B cell (primary cell): ENCODE results near the gene NPR2. TPM values are rescaled to one million over a fixed set of nuclear protein-coding genes. Genes with fewer than 3 reads are reported as not detected.

Source experiments
- ATAC-seq: fragments of 200-7000 bp; cut with Tn5 transposase; one replicate; pipeline ENCODE4 v1.10.0; 2021; ENCODE audit warnings: low read depth, mild to moderate bottlenecking, moderate number of reproducible peaks, moderate library complexity
- CTCF ChIA-PET: fragments of 350-600 bp; sonication (Branson Sonifier 250); formaldehyde crosslinking; loops from one replicate; lab custom pipeline; 2021; ENCODE audit warnings: antibody characterized with exemption, inconsistent platforms; lab: Charles Lee
- POLR2A ChIA-PET: fragments of 350-600 bp; sonication (Branson Sonifier 250); formaldehyde crosslinking; loops from one replicate; lab custom pipeline; 2021; ENCODE audit warnings: antibody characterized with exemption; lab: Charles Lee
- DNase-seq: peaks from one replicate; pipeline ENCODE4 v3.0.0; 2013
- H2AFZ ChIP-seq: 2 replicates; pipeline ENCODE4 v1.6.1; 2012; ENCODE audit warnings: mild to moderate bottlenecking, low read depth, low read length; ENCODE audit not compliant: insufficient read depth, poor library complexity, severe bottlenecking
- H3K27ac ChIP-seq, 2 donors: 1 replicate in 1 of 2; 2 replicates in 1 of 2; pipeline ENCODE4 v1.5.1; 2012 to 2013; ENCODE audit warnings: low read length in 2 of 2, mild to moderate bottlenecking in 2 of 2, moderate library complexity in 1 of 2
- H3K27me3 ChIP-seq, 4 experiments: fragments of 200-600 bp in 1 of 4; sonication (generic) in 1 of 4; replicated peaks in 1 of 4; 1 replicate in 2 of 4; 2 replicates in 2 of 4; pipeline versions ENCODE4 v1.6.1 to v1.7.0; 2013 to 2016; ENCODE audit warnings: low read length in 3 of 4, mild to moderate bottlenecking in 2 of 4, mixed read lengths in 1 of 4, moderate library complexity in 1 of 4; ENCODE audit not compliant: insufficient read depth in 4 of 4, control insufficient read depth in 3 of 4; ENCODE audit errors: control extremely low read depth in 1 of 4
- H3K36me3 ChIP-seq, 2 experiments: replicated peaks in 1 of 2; 1 replicate in 1 of 2; 2 replicates in 1 of 2; pipeline versions ENCODE4 v1.6.1 to v1.7.1; 2013; ENCODE audit warnings: low read length in 1 of 2; ENCODE audit not compliant: insufficient read depth in 2 of 2, control insufficient read depth in 1 of 2; ENCODE audit errors: control extremely low read depth in 1 of 2, extremely low read depth in 1 of 2
- H3K4me1 ChIP-seq, 2 donors: fragments of 200-600 bp in 1 of 2; sonication (generic) in 1 of 2; 1 replicate in 1 of 2; 2 replicates in 1 of 2; pipeline versions ENCODE4 v1.5.1 to v1.6.1; 2013 to 2017; ENCODE audit warnings: low read length in 2 of 2; ENCODE audit not compliant: control insufficient read depth in 2 of 2, insufficient read depth in 2 of 2
- H3K4me2 ChIP-seq: replicated peaks from 2 replicates; pipeline ENCODE3; 2012; ENCODE audit warnings: mild to moderate bottlenecking, low read depth, low read length; ENCODE audit not compliant: poor library complexity, severe bottlenecking
- H3K4me3 ChIP-seq, 5 experiments: fragments of 200-600 bp in 1 of 5; sonication (generic) in 1 of 5; 1 replicate in 3 of 5; 2 replicates in 2 of 5; pipeline versions ENCODE4 v1.5.1 to v1.7.0; 2011 to 2016; ENCODE audit warnings: low read length in 4 of 5, mild to moderate bottlenecking in 4 of 5, low read depth in 2 of 5, control low read depth in 1 of 5, moderate library complexity in 1 of 5; ENCODE audit not compliant: insufficient read depth in 1 of 5; ENCODE audit errors: control extremely low read depth in 1 of 5, extremely low read depth in 1 of 5
- H3K79me2 ChIP-seq: fragments of 200-600 bp; sonication (generic); one replicate; pipeline ENCODE4 v1.6.0; 2016; ENCODE audit warnings: low read length; ENCODE audit not compliant: control insufficient read depth, insufficient read depth
- H3K9ac ChIP-seq: fragments of 200-600 bp; sonication (generic); 2 replicates; pipeline ENCODE4 v1.6.1; 2017; ENCODE audit warnings: mild to moderate bottlenecking, low read length, moderate library complexity
- H3K9me3 ChIP-seq, 3 donors: one replicate each; pipeline versions ENCODE4 v1.6.1 to v1.7.1; 2013; ENCODE audit warnings: low read length in 2 of 3; ENCODE audit not compliant: control insufficient read depth in 2 of 3, insufficient read depth in 1 of 3; ENCODE audit errors: control extremely low read depth in 1 of 3
- H4K20me1 ChIP-seq: 2 replicates; pipeline ENCODE4 v1.6.0; 2012; ENCODE audit warnings: mild to moderate bottlenecking, low read length; ENCODE audit not compliant: insufficient read depth, control insufficient read depth, poor library complexity, severe bottlenecking
- H3K27ac Mint-ChIP-seq: one replicate; pipeline ENCODE4 v1.8.0; 2021; ENCODE audit warnings: mixed read lengths
- H3K27me3 Mint-ChIP-seq: one replicate; pipeline ENCODE4 v1.8.0; 2021; ENCODE audit warnings: mixed read lengths
- H3K4me1 Mint-ChIP-seq: one replicate; pipeline ENCODE4 v1.8.0; 2021; ENCODE audit warnings: mixed read lengths
- H3K4me3 Mint-ChIP-seq: one replicate; pipeline ENCODE4 v1.8.0; 2021; ENCODE audit warnings: mixed read lengths
- H3K9me3 Mint-ChIP-seq: one replicate; pipeline ENCODE4 v1.8.0; 2022; ENCODE audit warnings: mixed read lengths; ENCODE audit not compliant: insufficient read depth
- EZH2 ChIP-seq: IDR thresholded peaks from 2 replicates; pipeline ENCODE4 v1.6.1; 2012; ENCODE audit warnings: borderline replicate concordance, low read depth, mild to moderate bottlenecking, moderate library complexity, low read length; ENCODE audit not compliant: insufficient read depth, poor library complexity, severe bottlenecking
- WGBS: methylation state at CpG from one replicate; pipeline ENCODE4 v1.1.5; 2013; ENCODE audit warnings: missing lambda C conversion rate; ENCODE audit not compliant: insufficient coverage; 5-methylcytosine and 5-hydroxymethylcytosine counted together
- intact Hi-C: fragments of 100-400 bp; cut with micrococcal nuclease; formaldehyde crosslinking; loops from one replicate; pipeline ENCODE4 v1.10.0; 2022
- polyA plus RNA-seq: library from polyadenylated mRNA; depleted of rRNA; stranded (reverse); fragments of >200 nt; gene quantifications from 2 replicates; pipeline ENCODE4 v1.2.3, GENCODE V29; 2012
- total RNA-seq, 2 donors: library from RNA; stranded (reverse); fragments of 120-200 nt in 1 of 2; gene quantifications; 1 replicate in 1 of 2; 2 replicates in 1 of 2; pipeline versions ENCODE4 v1.2.3 to v1.2.4, GENCODE V29; 2013 to 2022
- TF ChIP-seq, protein P1 (sequence below): fragments of 200-600 bp; IDR thresholded peaks from one replicate; pipeline ENCODE4 v1.8.0; 2022; ENCODE audit warnings: antibody characterized with exemption, mild to moderate bottlenecking

The NPR2 gene
- total and polyA plus RNA-seq, 2 donors (not counting 1 experiment from before 2014, with no cell fraction given), result 7.6 to 8.0 TPM

DNA sequence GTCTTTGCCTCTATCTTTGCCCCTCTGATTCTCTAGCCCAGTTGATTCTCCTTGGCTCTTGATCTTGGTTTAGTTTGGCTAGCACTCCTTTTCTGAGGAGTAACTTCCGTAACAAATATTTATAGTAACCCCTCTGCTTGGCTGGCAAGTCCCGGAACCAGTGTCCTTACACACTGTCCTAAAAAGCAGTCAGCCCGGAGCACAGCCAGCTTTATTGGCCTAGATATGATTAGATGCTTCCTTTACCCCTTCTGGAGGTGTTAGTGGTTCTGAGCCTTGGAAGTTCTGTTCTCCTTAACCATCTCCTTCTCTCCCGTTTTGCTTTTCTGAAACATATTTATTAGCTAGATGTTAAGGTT, 20.3 kb upstream of the NPR2 start:
- Mint-ChIP-seq H3K27me3 (no peaks in the 10 kb centered on the region), H3K27ac (no peak overlapping the region), H3K4me3 (no peak overlapping the region), H3K4me1 (peaks cover 17% of the 10 kb centered on the region), H3K9me3 (no peaks in the 10 kb centered on the region)
- peaks cover 46% of the 10 kb centered on the region for H4K20me1 ChIP-seq
- ChIA-PET POLR2A (no interaction called here), CTCF (interaction anchor here (0.6 to 3.8 kb wide), 6 partner anchors 16 to 107 kb away, joined by 3 to 22 read pairs (median 4); partner anchors contain the start of genes GBA2 and RGP1)
- peaks cover 2 to 17% of the 10 kb centered on the region in 2 experiments for H3K36me3 ChIP-seq
- DNase-seq (no peak), ATAC-seq (no peak)
- no CpG with 5 or more reads among the region's 4 CpGs for WGBS
- no peak overlapping the region for H2AFZ ChIP-seq
- TF ChIP-seq, protein P1, sequence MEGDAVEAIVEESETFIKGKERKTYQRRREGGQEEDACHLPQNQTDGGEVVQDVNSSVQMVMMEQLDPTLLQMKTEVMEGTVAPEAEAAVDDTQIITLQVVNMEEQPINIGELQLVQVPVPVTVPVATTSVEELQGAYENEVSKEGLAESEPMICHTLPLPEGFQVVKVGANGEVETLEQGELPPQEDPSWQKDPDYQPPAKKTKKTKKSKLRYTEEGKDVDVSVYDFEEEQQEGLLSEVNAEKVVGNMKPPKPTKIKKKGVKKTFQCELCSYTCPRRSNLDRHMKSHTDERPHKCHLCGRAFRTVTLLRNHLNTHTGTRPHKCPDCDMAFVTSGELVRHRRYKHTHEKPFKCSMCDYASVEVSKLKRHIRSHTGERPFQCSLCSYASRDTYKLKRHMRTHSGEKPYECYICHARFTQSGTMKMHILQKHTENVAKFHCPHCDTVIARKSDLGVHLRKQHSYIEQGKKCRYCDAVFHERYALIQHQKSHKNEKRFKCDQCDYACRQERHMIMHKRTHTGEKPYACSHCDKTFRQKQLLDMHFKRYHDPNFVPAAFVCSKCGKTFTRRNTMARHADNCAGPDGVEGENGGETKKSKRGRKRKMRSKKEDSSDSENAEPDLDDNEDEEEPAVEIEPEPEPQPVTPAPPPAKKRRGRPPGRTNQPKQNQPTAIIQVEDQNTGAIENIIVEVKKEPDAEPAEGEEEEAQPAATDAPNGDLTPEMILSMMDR, result no peak
- TF ChIP-seq EZH2, result no peak
- H3K4me1 ChIP-seq, result peaks cover 4 to 11% of the 10 kb centered on the region in 2 donors
- H3K4me3 ChIP-seq, result no peak overlapping the region
- no peak overlapping the region for H3K9ac ChIP-seq
- H3K79me2 ChIP-seq, result peaks cover 61% of the 10 kb centered on the region
- no peak overlapping the region for H3K27ac ChIP-seq
- no peaks in the 10 kb centered on the region for H3K9me3 ChIP-seq
- H3K27me3 ChIP-seq, result no peaks in the 10 kb centered on the region
- intact Hi-C loops, result no loop called here
- H3K4me2 ChIP-seq, result no peak overlapping the region

DNA sequence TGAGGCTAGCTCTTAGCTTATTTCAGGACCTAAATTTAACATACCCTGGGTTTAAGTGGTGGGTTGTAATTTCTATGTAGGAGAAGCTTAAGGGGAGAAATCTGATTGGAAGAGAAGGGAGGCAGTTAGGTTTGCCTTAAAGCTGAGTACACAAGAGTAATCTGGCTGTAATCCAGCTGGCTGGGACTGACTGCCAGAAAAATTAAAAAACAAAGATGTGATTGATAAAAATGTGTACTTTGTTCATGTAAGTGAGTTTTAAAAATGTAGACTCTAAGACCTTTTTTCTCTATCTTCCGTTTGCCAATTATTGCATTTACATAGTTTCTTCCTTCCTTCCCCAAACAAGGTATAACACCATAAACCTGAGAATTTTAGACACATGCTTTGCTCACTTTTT, 19.9 kb upstream of the NPR2 start:
- peaks cover 57% of the 10 kb centered on the region for H3K79me2 ChIP-seq
- no peak overlapping the region for H2AFZ ChIP-seq
- no peak for TF ChIP-seq EZH2
- TF ChIP-seq, protein P1, result no peak
- ATAC-seq (no peak), DNase-seq (no peak)
- H3K27ac Mint-ChIP-seq, result no peak overlapping the region
- POLR2A ChIA-PET, result no interaction called here
- H3K4me2 ChIP-seq, result no peak overlapping the region
- CTCF ChIA-PET, result interaction anchor here (0.6 to 3.8 kb wide), 5 partner anchors 17 to 75 kb away, joined by 4 to 22 read pairs (median 5); partner anchors contain the start of genes GBA2 and RGP1
- H3K27me3 Mint-ChIP-seq, result no peaks in the 10 kb centered on the region
- no peaks in the 10 kb centered on the region for H3K9me3 Mint-ChIP-seq
- no peak overlapping the region for H3K4me3 Mint-ChIP-seq
- peaks cover 2 to 17% of the 10 kb centered on the region in 2 experiments for H3K36me3 ChIP-seq
- peaks cover 15% of the 10 kb centered on the region for H3K4me1 Mint-ChIP-seq
- H4K20me1 ChIP-seq, result peaks cover 46% of the 10 kb centered on the region
- no peaks in the 10 kb centered on the region for H3K9me3 ChIP-seq
- H3K27ac ChIP-seq, result no peak overlapping the region
- intact Hi-C loops, result no loop called here
- H3K4me1 ChIP-seq, result peaks cover 6 to 15% of the 10 kb centered on the region in 2 donors
- no peak overlapping the region for H3K9ac ChIP-seq
- no CpG with 5 or more reads among the region's 1 CpG for WGBS
- no peak overlapping the region for H3K4me3 ChIP-seq
- H3K27me3 ChIP-seq, result no peaks in the 10 kb centered on the region
